HL-60 (cell line): Measurements from ENCODE around the gene LTB4R.

Experiments used
- DNase-seq, 2 experiments: peaks; one replicate each; pipeline ENCODE4 v3.0.0-alpha.2; 2010 to 2020; ENCODE audit warnings: low read depth in 1 of 2, low spot score in 1 of 2
- H3K27ac ChIP-seq: fragments of 250-450 bp; sonication (Bioruptor Pico); replicated peaks from 2 replicates; pipeline ENCODE4 v1.5.1; 2020; ENCODE audit warnings: mild to moderate bottlenecking, moderate library complexity
- H3K27me3 ChIP-seq: fragments of 250-450 bp; sonication (Bioruptor Pico); 2 replicates; pipeline ENCODE4 v1.5.1; 2021; ENCODE audit warnings: mild to moderate bottlenecking, moderate library complexity; ENCODE audit not compliant: insufficient read depth, poor library complexity, severe bottlenecking
- H3K4me3 ChIP-seq: replicated peaks from 2 replicates; pipeline ENCODE4 v1.5.1; 2011; ENCODE audit warnings: mild to moderate bottlenecking, control low read depth, low read length; ENCODE audit not compliant: insufficient read depth
- CTCF ChIP-seq: IDR thresholded peaks from one replicate; pipeline ENCODE4 v1.5.1; 2011; ENCODE audit warnings: low read length, control low read depth, inconsistent platforms; ENCODE audit not compliant: insufficient read depth
- GABPA ChIP-seq: IDR thresholded peaks from 2 replicates; pipeline ENCODE4 v1.6.1; 2012; ENCODE audit warnings: low read depth
- POLR2AphosphoS5 ChIP-seq: IDR thresholded peaks from 2 replicates; pipeline ENCODE4 v1.6.1; 2012; ENCODE audit warnings: low read depth
- SPI1 ChIP-seq: IDR thresholded peaks from 2 replicates; pipeline ENCODE4 v1.6.1; 2012; ENCODE audit warnings: low read depth, mild to moderate bottlenecking, borderline replicate concordance
- TF ChIP-seq, protein P1 (sequence below): IDR thresholded peaks from 2 replicates; pipeline ENCODE4 v1.6.1; 2012; ENCODE audit warnings: low read depth; ENCODE audit not compliant: insufficient replicate concordance

Gene LTB4R

GRCh38 chr14:24296341-24297157, 14.8 kb upstream of the LTB4R start:
- DNase-seq, result peak; percentile 63 to 66
- no peak for TF ChIP-seq SPI1
- TF ChIP-seq, protein P1, sequence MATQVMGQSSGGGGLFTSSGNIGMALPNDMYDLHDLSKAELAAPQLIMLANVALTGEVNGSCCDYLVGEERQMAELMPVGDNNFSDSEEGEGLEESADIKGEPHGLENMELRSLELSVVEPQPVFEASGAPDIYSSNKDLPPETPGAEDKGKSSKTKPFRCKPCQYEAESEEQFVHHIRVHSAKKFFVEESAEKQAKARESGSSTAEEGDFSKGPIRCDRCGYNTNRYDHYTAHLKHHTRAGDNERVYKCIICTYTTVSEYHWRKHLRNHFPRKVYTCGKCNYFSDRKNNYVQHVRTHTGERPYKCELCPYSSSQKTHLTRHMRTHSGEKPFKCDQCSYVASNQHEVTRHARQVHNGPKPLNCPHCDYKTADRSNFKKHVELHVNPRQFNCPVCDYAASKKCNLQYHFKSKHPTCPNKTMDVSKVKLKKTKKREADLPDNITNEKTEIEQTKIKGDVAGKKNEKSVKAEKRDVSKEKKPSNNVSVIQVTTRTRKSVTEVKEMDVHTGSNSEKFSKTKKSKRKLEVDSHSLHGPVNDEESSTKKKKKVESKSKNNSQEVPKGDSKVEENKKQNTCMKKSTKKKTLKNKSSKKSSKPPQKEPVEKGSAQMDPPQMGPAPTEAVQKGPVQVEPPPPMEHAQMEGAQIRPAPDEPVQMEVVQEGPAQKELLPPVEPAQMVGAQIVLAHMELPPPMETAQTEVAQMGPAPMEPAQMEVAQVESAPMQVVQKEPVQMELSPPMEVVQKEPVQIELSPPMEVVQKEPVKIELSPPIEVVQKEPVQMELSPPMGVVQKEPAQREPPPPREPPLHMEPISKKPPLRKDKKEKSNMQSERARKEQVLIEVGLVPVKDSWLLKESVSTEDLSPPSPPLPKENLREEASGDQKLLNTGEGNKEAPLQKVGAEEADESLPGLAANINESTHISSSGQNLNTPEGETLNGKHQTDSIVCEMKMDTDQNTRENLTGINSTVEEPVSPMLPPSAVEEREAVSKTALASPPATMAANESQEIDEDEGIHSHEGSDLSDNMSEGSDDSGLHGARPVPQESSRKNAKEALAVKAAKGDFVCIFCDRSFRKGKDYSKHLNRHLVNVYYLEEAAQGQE, result no peak
- peak; percentile 70 for TF ChIP-seq CTCF
- no peak for TF ChIP-seq GABPA
- no peak for TF ChIP-seq POLR2AphosphoS5
- Histone ChIP-seq H3K4me3 (no peak overlapping the region), H3K27ac (no peak overlapping the region), H3K27me3 (no peaks in the 10 kb centered on the region)

- peak in 1 of 2 experiments; percentile 48 for DNase-seq
- Histone ChIP-seq H3K27ac (peak overlapping the region; percentile 5), H3K27me3 (no peaks in the 10 kb centered on the region), H3K4me3 (no peak overlapping the region)
- TF ChIP-seq POLR2AphosphoS5, result no peak
- TF ChIP-seq CTCF, result peak; percentile 0
Observed at GRCh38 chr14:24297190-24297964, 13.9 kb upstream of the LTB4R start.

- peak in 1 of 2 experiments; percentile 53 for DNase-seq
- Histone ChIP-seq H3K27ac (peak overlapping the region; percentile 75), H3K4me3 (peak overlapping the region; percentile 97), H3K27me3 (no peaks in the 10 kb centered on the region)
- TF ChIP-seq SPI1 (no peak), GABPA (no peak), CTCF (no peak), POLR2AphosphoS5 (no peak)
- TF ChIP-seq, protein P1, result no peak
Observed at GRCh38 chr14:24298892-24299254, 12.4 kb upstream of the LTB4R start.
